Measurements from ENCODE around the gene SUGP1.

GRCh38 chr19:19368087-19368486 lies 47.8 kb upstream of the SUGP1 start:
- TF ChIP-seq CTCF (conservative IDR thresholded peaks at IDR 0.05; ENCODE audit: low read depth, low read length): no peak
- TF ChIP-seq EZH2 (IDR thresholded peaks at IDR 0.05; ENCODE audit: borderline replicate concordance, low read depth, low read length, poor library complexity, severe bottlenecking): no peak
